Chondrocyte (in vitro differentiated cells): ENCODE measurements around the gene RIT2. TPM values are rescaled to one million over a fixed set of nuclear protein-coding genes. Genes with fewer than 3 reads are reported as not detected.

Experiments used
- DNase-seq: peaks from one replicate; pipeline ENCODE4 v3.0.0; 2021; ENCODE audit warnings: mixed read lengths, low spot score
- H3K27ac Mint-ChIP-seq: one replicate; pipeline ENCODE4 v1.8.0; 2021; ENCODE audit warnings: mild to moderate bottlenecking, moderate library complexity, mixed read lengths; ENCODE audit not compliant: unreplicated experiment
- H3K27me3 Mint-ChIP-seq: 2 replicates; pipeline ENCODE4 v1.8.0; 2021; ENCODE audit warnings: low read depth, mixed read lengths
- H3K36me3 Mint-ChIP-seq: 2 replicates; pipeline ENCODE4 v1.8.0; 2021; ENCODE audit warnings: low read depth, mixed read lengths
- H3K4me1 Mint-ChIP-seq: 2 replicates; pipeline ENCODE4 v1.8.0; 2021; ENCODE audit warnings: low read depth, mild to moderate bottlenecking, mixed read lengths
- H3K4me3 Mint-ChIP-seq: one replicate; pipeline ENCODE4 v1.8.0; 2021; ENCODE audit warnings: mild to moderate bottlenecking, moderate library complexity, mixed read lengths; ENCODE audit not compliant: unreplicated experiment
- H3K9me3 Mint-ChIP-seq: 2 replicates; pipeline ENCODE4 v1.8.0; 2021; ENCODE audit warnings: low read depth, mixed read lengths
- CTCF ChIP-seq: fragments of 200-600 bp; sonication (generic); IDR thresholded peaks from 2 replicates; pipeline ENCODE4 v1.5.0; 2021; ENCODE audit warnings: antibody characterized with exemption, mild to moderate bottlenecking, moderate library complexity
- total RNA-seq: library from RNA; stranded (reverse); gene quantifications from 3 replicates; pipeline ENCODE4 v1.2.1, GENCODE V29; 2021

Gene RIT2
- total RNA-seq, 1 donor from 2014 or later, result not detected

DNA sequence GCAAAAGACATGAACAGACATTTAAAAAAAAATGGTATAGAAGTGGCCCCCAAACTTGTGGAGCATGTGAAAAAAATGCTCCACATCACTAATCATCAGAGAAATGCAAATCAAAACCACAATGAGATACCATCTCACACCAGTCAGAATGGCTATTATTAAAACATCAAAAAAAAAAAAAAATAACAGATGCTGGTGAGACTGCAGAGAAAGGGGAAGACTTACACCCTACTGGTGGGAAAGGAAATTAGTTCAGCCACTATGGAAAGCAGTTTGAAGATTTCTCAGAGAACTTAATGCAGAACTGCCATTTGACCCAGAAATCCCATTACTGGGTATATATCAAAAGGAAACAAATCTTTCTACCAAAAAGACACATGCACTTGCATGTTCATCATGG is 164.8 kb downstream of the RIT2 start:
- DNase-seq, result no peak
- Mint-ChIP-seq H3K27me3 (no peaks in the 10 kb centered on the region), H3K27ac (no peak overlapping the region), H3K4me3 (no peak overlapping the region), H3K36me3 (no peaks in the 10 kb centered on the region), H3K9me3 (no peaks in the 10 kb centered on the region), H3K4me1 (no peaks in the 10 kb centered on the region)
- no peak for TF ChIP-seq CTCF

DNA sequence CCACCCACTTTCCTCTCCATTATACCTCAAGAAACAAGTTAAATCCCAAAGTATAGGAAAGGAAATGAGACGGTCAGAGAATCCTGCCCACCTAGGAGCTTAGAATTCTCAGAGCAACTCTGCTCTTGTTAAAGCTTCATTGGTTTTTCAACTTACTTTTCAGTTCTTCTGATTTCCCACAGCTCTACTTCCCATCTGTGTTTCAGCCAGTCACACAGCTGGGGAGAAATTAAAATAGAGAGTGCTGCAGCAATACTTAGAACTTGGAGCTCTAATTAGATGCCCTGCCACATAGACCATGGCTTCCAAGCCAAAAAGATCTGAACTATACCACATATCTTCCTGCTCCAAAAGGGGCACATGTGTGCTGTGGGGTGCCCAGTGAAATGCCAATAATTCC is 166.7 kb downstream of the RIT2 start:
- no peak for DNase-seq
- Mint-ChIP-seq H3K36me3 (no peaks in the 10 kb centered on the region), H3K4me1 (no peaks in the 10 kb centered on the region), H3K9me3 (no peaks in the 10 kb centered on the region), H3K27ac (no peak overlapping the region), H3K27me3 (no peaks in the 10 kb centered on the region), H3K4me3 (no peak overlapping the region)
- TF ChIP-seq CTCF, result no peak

GRCh38 chr18:42941860-42942259 is 173.6 kb downstream of the RIT2 start:
- Mint-ChIP-seq H3K27ac (no peak overlapping the region), H3K9me3 (peaks cover 2% of the 10 kb centered on the region), H3K27me3 (no peaks in the 10 kb centered on the region), H3K4me3 (no peak overlapping the region), H3K4me1 (no peaks in the 10 kb centered on the region), H3K36me3 (no peaks in the 10 kb centered on the region)
- TF ChIP-seq CTCF, result no peak
- DNase-seq, result no peak

DNA sequence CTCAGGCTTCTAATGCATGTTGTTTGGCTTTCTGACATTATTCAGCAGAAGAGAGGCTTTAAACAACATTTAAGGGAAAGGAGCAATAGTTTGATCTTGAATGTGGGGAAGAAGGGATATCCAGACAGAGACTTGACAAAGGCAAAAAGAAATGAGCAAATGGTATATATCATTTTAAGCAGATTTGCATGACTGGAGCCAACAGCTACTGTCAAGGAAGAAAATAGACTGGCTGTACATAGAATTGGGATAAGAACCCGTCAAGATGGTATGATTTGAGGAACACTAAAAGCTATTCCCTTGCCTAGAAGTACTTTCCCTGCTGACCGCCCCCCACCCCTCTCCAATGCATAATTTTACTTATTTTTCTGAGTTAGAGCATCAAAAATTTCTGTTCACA is 174.5 kb downstream of the RIT2 start:
- H3K27ac Mint-ChIP-seq, result no peak overlapping the region
- H3K9me3 Mint-ChIP-seq, result peaks cover 2% of the 10 kb centered on the region
- no peaks in the 10 kb centered on the region for H3K4me1 Mint-ChIP-seq
- DNase-seq, result no peak
- no peaks in the 10 kb centered on the region for H3K36me3 Mint-ChIP-seq
- TF ChIP-seq CTCF, result no peak
- H3K4me3 Mint-ChIP-seq, result no peak overlapping the region
- H3K27me3 Mint-ChIP-seq, result no peaks in the 10 kb centered on the region

DNA sequence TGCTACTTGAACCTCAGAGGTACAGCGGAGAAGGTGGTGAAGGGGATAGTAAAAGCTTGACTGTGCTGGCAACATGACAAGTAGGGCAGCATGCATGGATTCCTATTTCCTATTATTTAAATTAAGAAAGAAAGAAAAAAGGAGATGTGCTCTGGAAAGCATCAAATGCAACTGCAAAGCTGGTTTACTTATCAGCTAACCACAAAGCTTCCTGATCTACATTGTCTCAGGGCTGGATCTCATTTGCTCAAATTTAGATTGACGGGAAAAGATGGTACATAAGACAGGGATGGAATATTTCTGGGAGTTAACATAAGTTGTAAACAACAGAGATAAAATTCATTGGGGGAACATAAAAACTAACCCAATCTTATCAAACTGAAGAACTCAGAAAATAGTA is 178.0 kb downstream of the RIT2 start:
- H3K4me1 Mint-ChIP-seq, result no peaks in the 10 kb centered on the region
- no peak for TF ChIP-seq CTCF
- no peaks in the 10 kb centered on the region for H3K9me3 Mint-ChIP-seq
- no peak overlapping the region for H3K4me3 Mint-ChIP-seq
- no peaks in the 10 kb centered on the region for H3K27me3 Mint-ChIP-seq
- H3K27ac Mint-ChIP-seq, result no peak overlapping the region
- H3K36me3 Mint-ChIP-seq, result no peaks in the 10 kb centered on the region
- DNase-seq, result no peak
